Transverse colon (tissue), 4 donors: ENCODE results near the gene RAPGEF1. TPM values are rescaled to one million over a fixed set of nuclear protein-coding genes. Genes with fewer than 3 reads are reported as not detected.

Experiments used
- DNase-seq: peaks from one replicate; pipeline ENCODE4 v3.0.0-alpha.2; 2019
- H3K27ac ChIP-seq, 4 donors: fragments of 200-600 bp; sonication (generic); 2 replicates each; pipeline ENCODE4 v1.5.1; 2016 to 2018; ENCODE audit warnings: inconsistent platforms in 4 of 4
- H3K27me3 ChIP-seq: fragments of 200-600 bp; sonication (generic); 2 replicates; pipeline ENCODE4 v1.5.1; 2017; ENCODE audit warnings: inconsistent platforms
- H3K36me3 ChIP-seq, 4 donors: fragments of 200-600 bp; sonication (generic); 2 replicates each; pipeline ENCODE4 v1.5.1; 2017 to 2019; ENCODE audit warnings: inconsistent platforms in 4 of 4
- H3K4me1 ChIP-seq, 4 donors: fragments of 200-600 bp; sonication (generic); 2 replicates each; pipeline ENCODE4 v1.5.1; 2017 to 2020; ENCODE audit warnings: inconsistent platforms in 4 of 4
- H3K4me3 ChIP-seq, 4 donors: fragments of 200-600 bp; sonication (generic); 1 replicate in 1 of 4; 2 replicates in 3 of 4; pipeline versions ENCODE4 v1.5.1 to v1.6.1; 2017 to 2019; ENCODE audit warnings: inconsistent platforms in 4 of 4
- H3K9me3 ChIP-seq, 2 donors: fragments of 200-600 bp; sonication (generic); 2 replicates each; pipeline ENCODE4 v1.5.1; 2017 to 2019; ENCODE audit warnings: inconsistent platforms in 2 of 2
- CTCF ChIP-seq, 5 experiments: fragments of 200-600 bp in 3 of 5; fragments of 450-650 bp in 2 of 5; sonication (generic) in 3 of 5; IDR thresholded peaks; 1 replicate in 2 of 5; 2 replicates in 3 of 5; pipeline ENCODE4 v1.5.1; 2016 to 2017; ENCODE audit warnings: antibody characterized with exemption in 5 of 5, inconsistent platforms in 3 of 5, mild to moderate bottlenecking in 2 of 5, moderate library complexity in 1 of 5
- EP300 ChIP-seq: sonication (generic); formaldehyde crosslinking; IDR thresholded peaks from one replicate; pipeline ENCODE4 v1.6.1; 2017; ENCODE audit warnings: antibody characterized with exemption, low read depth
- POLR2A ChIP-seq: fragments of 450-650 bp; IDR thresholded peaks from one replicate; pipeline ENCODE4 v1.6.1; 2016; ENCODE audit warnings: antibody characterized with exemption, mild to moderate bottlenecking, moderate library complexity
- POLR2AphosphoS5 ChIP-seq, 3 donors: sonication (generic); formaldehyde crosslinking; IDR thresholded peaks; one replicate each; pipeline ENCODE4 v1.6.1; 2016; ENCODE audit warnings: antibody characterized with exemption in 3 of 3
- WGBS, 2 donors: methylation state at CpG; one replicate each; pipeline ENCODE4 v1.1.5; 2018; ENCODE audit warnings: low coverage in 1 of 2; 5-methylcytosine and 5-hydroxymethylcytosine counted together
- in situ Hi-C, 4 donors: fragments of 200-750 bp; cut with MboI; loops; one replicate each; pipeline versions ENCODE4 v1.15.0 to v1.15.1; 2017; ENCODE audit warnings: low sequenced_read_pairs in 3 of 4, low pct_ligation_motif_present in 1 of 4, low pct_unique_long_range_greater_than_20kb in 1 of 4
- intact Hi-C: fragments of 100-400 bp; cut with DNase I; formaldehyde crosslinking; loops from one replicate; pipeline ENCODE4 v1.15.1; 2023; ENCODE audit warnings: low total_unique reads
- total RNA-seq, 4 donors: library from RNA; depleted of rRNA; stranded (reverse); fragments of >200 nt; gene quantifications; one replicate each; pipeline ENCODE4 v1.1.0, GENCODE V29; 2016

The RAPGEF1 gene
- total RNA-seq, 4 donors from 2014 or later: 49.8 to 86.0 (median 55.1) TPM

GRCh38 chr9:131693651-131694597, 46.0 kb downstream of the RAPGEF1 start:
- WGBS, 2 donors: 87 to 100% methylated on average over 1 to 4 of the region's 4 CpGs
- Histone ChIP-seq H3K27me3 (no peaks in the 10 kb centered on the region), H3K27ac (no peak overlapping the region), H3K4me1 (peaks cover 12 to 32% (median 20%) of the 10 kb centered on the region in 4 donors), H3K36me3 (no peaks in the 10 kb centered on the region), H3K4me3 (no peak overlapping the region), H3K9me3 (no peaks in the 10 kb centered on the region)
- intact Hi-C loops: no loop called here
- TF ChIP-seq EP300 (no peak), POLR2A (no peak), CTCF (IDR thresholded peaks at IDR 0.05) (no peak), POLR2AphosphoS5 (IDR thresholded peaks at IDR 0.05) (no peak)
- in situ Hi-C loops: no loop called here
- no peak for DNase-seq

- Histone ChIP-seq H3K4me1 (peaks cover 7 to 21% (median 13%) of the 10 kb centered on the region in 4 donors), H3K9me3 (no peaks in the 10 kb centered on the region), H3K27me3 (no peaks in the 10 kb centered on the region), H3K4me3 (no peak overlapping the region), H3K27ac (no peak overlapping the region), H3K36me3 (no peaks in the 10 kb centered on the region)
- 90 to 93% methylated on average over 4 to 7 of the region's 7 CpGs for WGBS, 2 donors
- no peak for DNase-seq
- intact Hi-C loops (no loop called here), in situ Hi-C loops (no loop called here)
- TF ChIP-seq POLR2AphosphoS5 (IDR thresholded peaks at IDR 0.05) (no peak), CTCF (IDR thresholded peaks at IDR 0.05) (no peak), EP300 (no peak), POLR2A (no peak)
Measured at GRCh38 chr9:131692612-131693562, 47.0 kb downstream of the RAPGEF1 start.

GRCh38 chr9:131691969-131692611, 47.8 kb downstream of the RAPGEF1 start:
- Histone ChIP-seq H3K27ac (no peak overlapping the region), H3K4me3 (no peak overlapping the region), H3K27me3 (no peaks in the 10 kb centered on the region), H3K36me3 (no peaks in the 10 kb centered on the region), H3K9me3 (no peaks in the 10 kb centered on the region), H3K4me1 (peaks cover under 1 to 13% (median 8%) of the 10 kb centered on the region in 4 donors)
- no peak for DNase-seq
- in situ Hi-C loops (no loop called here), intact Hi-C loops (no loop called here)
- TF ChIP-seq CTCF (IDR thresholded peaks at IDR 0.05): no peak
- TF ChIP-seq POLR2AphosphoS5 (IDR thresholded peaks at IDR 0.05): no peak
- TF ChIP-seq EP300: no peak
- TF ChIP-seq POLR2A: no peak
- WGBS, 2 donors: 69% methylated on average over 7 of the region's 7 CpGs
